Mucosa of stomach (tissue), 1 donor: ENCODE measurements around the gene PKNOX1.
"Not testable (repeated sequence)": the region's sequence is repeated elsewhere in the genome, so short reads cannot be mapped to it uniquely, and the experiment has no call there.

ENCODE experiments used
- H3K27me3 ChIP-seq: one replicate; pipeline ENCODE4 v1.7.0; 2013; ENCODE audit warnings: mild to moderate bottlenecking, low read length; ENCODE audit not compliant: control insufficient read depth, insufficient read depth
- H3K36me3 ChIP-seq: one replicate; pipeline ENCODE4 v1.7.0; 2013; ENCODE audit warnings: low read length; ENCODE audit not compliant: control insufficient read depth, insufficient read depth
- H3K4me1 ChIP-seq: one replicate; pipeline ENCODE4 v1.7.0; 2013; ENCODE audit warnings: mild to moderate bottlenecking, low read length; ENCODE audit not compliant: control insufficient read depth, insufficient read depth
- H3K4me3 ChIP-seq: one replicate; pipeline ENCODE4 v1.7.0; 2013; ENCODE audit warnings: low read length
- H3K9ac ChIP-seq: one replicate; pipeline ENCODE4 v1.7.0; 2013; ENCODE audit warnings: mild to moderate bottlenecking, low read length, moderate library complexity
- H3K9me3 ChIP-seq: one replicate; pipeline ENCODE4 v1.7.0; 2013; ENCODE audit warnings: mild to moderate bottlenecking, low read length, moderate library complexity; ENCODE audit not compliant: control insufficient read depth
- donor health status: Pancreatic carcinoma.

Gene PKNOX1

GRCh38 chr21:42980312-42981213 is 6.2 kb downstream of the PKNOX1 start:
- H3K4me3 ChIP-seq = no peak overlapping the region
- no peaks in the 10 kb centered on the region for H3K27me3 ChIP-seq
- no peaks in the 10 kb centered on the region for H3K9me3 ChIP-seq
- H3K4me1 ChIP-seq = peaks cover 4% of the 10 kb centered on the region
- H3K9ac ChIP-seq = no peak overlapping the region
- H3K36me3 ChIP-seq = no peaks in the 10 kb centered on the region

- Histone ChIP-seq H3K36me3 (no peaks in the 10 kb centered on the region), H3K27me3 (no peaks in the 10 kb centered on the region), H3K4me3 (no peak overlapping the region), H3K9me3 (no peaks in the 10 kb centered on the region), H3K9ac (no peak overlapping the region), H3K4me1 (peaks cover 4% of the 10 kb centered on the region)
These were observed 6.8 kb downstream of the PKNOX1 start for GRCh38 chr21:42981214-42981523.

GRCh38 chr21:42981862-42982261 is 7.5 kb downstream of the PKNOX1 start:
- no peak overlapping the region for H3K9ac ChIP-seq
- peaks cover 8% of the 10 kb centered on the region for H3K4me1 ChIP-seq
- no peak overlapping the region for H3K4me3 ChIP-seq

GRCh38 chr21:42983103-42983502 is 8.7 kb downstream of the PKNOX1 start:
- Histone ChIP-seq H3K36me3 (no peaks in the 10 kb centered on the region), H3K4me3 (no peak overlapping the region), H3K9me3 (no peaks in the 10 kb centered on the region), H3K27me3 (no peaks in the 10 kb centered on the region), H3K9ac (no peak overlapping the region), H3K4me1 (peaks cover 8% of the 10 kb centered on the region)

More at GRCh38 chr21:42981862-42982261, 7.5 kb downstream of the PKNOX1 start:
- Histone ChIP-seq H3K27me3 (no peaks in the 10 kb centered on the region), H3K36me3 (no peaks in the 10 kb centered on the region), H3K9me3 (no peaks in the 10 kb centered on the region)

GRCh38 chr21:42983869-42984268 is 9.5 kb downstream of the PKNOX1 start:
- no peaks in the 10 kb centered on the region for H3K36me3 ChIP-seq
- H3K4me1 ChIP-seq = peaks cover 8% of the 10 kb centered on the region
- no peak overlapping the region for H3K4me3 ChIP-seq
- H3K9ac ChIP-seq = no peak overlapping the region
- no peaks in the 10 kb centered on the region for H3K9me3 ChIP-seq
- H3K27me3 ChIP-seq = no peaks in the 10 kb centered on the region

- Histone ChIP-seq H3K27me3 (no peaks in the 10 kb centered on the region), H3K9me3 (no peaks in the 10 kb centered on the region), H3K4me1 (peaks cover 4% of the 10 kb centered on the region), H3K36me3 (no peaks in the 10 kb centered on the region), H3K9ac (no peak overlapping the region), H3K4me3 (no peak overlapping the region)
These were observed 11.9 kb downstream of the PKNOX1 start for GRCh38 chr21:42986125-42986783.

GRCh38 chr21:42988236-42988965 is 14.0 kb downstream of the PKNOX1 start:
- Histone ChIP-seq H3K9ac (no peak overlapping the region), H3K4me1 (peaks cover 4% of the 10 kb centered on the region), H3K4me3 (no peak overlapping the region), H3K9me3 (no peaks in the 10 kb centered on the region), H3K36me3 (peaks cover 8% of the 10 kb centered on the region), H3K27me3 (no peaks in the 10 kb centered on the region)

GRCh38 chr21:42989370-42989769 is 15.0 kb downstream of the PKNOX1 start:
- not testable (repeated sequence) for H3K4me3 ChIP-seq, H3K9ac ChIP-seq, H3K4me1 ChIP-seq, H3K36me3 ChIP-seq, H3K27me3 ChIP-seq, H3K9me3 ChIP-seq

GRCh38 chr21:42989816-42990650 is 15.7 kb downstream of the PKNOX1 start:
- Histone ChIP-seq H3K27me3 (no peaks in the 10 kb centered on the region), H3K4me1 (peaks cover 4% of the 10 kb centered on the region), H3K9ac (no peak overlapping the region), H3K36me3 (peaks cover 8% of the 10 kb centered on the region), H3K4me3 (no peak overlapping the region), H3K9me3 (no peaks in the 10 kb centered on the region)

- H3K27me3 ChIP-seq = no peaks in the 10 kb centered on the region
- H3K9me3 ChIP-seq = no peaks in the 10 kb centered on the region
- H3K36me3 ChIP-seq = peaks cover 8% of the 10 kb centered on the region
- H3K9ac ChIP-seq = no peak overlapping the region
- no peak overlapping the region for H3K4me3 ChIP-seq
- H3K4me1 ChIP-seq = no peaks in the 10 kb centered on the region
These were observed 17.8 kb downstream of the PKNOX1 start for GRCh38 chr21:42991992-42992740.

- Histone ChIP-seq H3K4me3 (no peak overlapping the region), H3K4me1 (peaks cover 5% of the 10 kb centered on the region), H3K27me3 (no peaks in the 10 kb centered on the region), H3K9me3 (no peaks in the 10 kb centered on the region), H3K36me3 (peaks cover 8% of the 10 kb centered on the region), H3K9ac (no peak overlapping the region)
These were observed 18.8 kb downstream of the PKNOX1 start for GRCh38 chr21:42993051-42993712.
